IMR-90 (cell line): ENCODE results near the gene E2F3. TPM values are rescaled to one million over a fixed set of nuclear protein-coding genes. Genes with fewer than 3 reads are reported as not detected.

Source experiments
- ATAC-seq: fragments of 200-7000 bp; cut with Tn5 transposase; 2 replicates; pipeline ENCODE4 v1.9.1; 2020; ENCODE audit warnings: low read depth, mild to moderate bottlenecking, moderate library complexity
- BruUV-seq: library from RNA; stranded (reverse); fragments of 400-500 nt; replicated peaks from 2 replicates; lab custom pipeline; 2021; lab: Mats Ljungman, UMichigan
- CTCF ChIA-PET: fragments of 300-600 bp; formaldehyde crosslinking; extraction: SDS; loops from one replicate; lab custom pipeline; 2021; ENCODE audit warnings: antibody characterized with exemption; lab: Yijun Ruan, JAX
- POLR2A ChIA-PET: fragments of 300-600 bp; sonication (Branson Sonifier 250); formaldehyde crosslinking; loops from one replicate; lab custom pipeline; 2022; ENCODE audit warnings: antibody characterized with exemption; ENCODE audit not compliant: unreplicated experiment; lab: Charles Lee
- DNase-seq: peaks from one replicate; pipeline ENCODE4 v3.0.0; 2013
- H2AFZ ChIP-seq: replicated peaks from 2 replicates; pipeline ENCODE3; 2013; ENCODE audit warnings: low read length, mild to moderate bottlenecking; ENCODE audit not compliant: poor library complexity
- H2AK5ac ChIP-seq: 2 replicates; pipeline ENCODE4 v1.6.1; 2013; ENCODE audit warnings: low read depth, low read length, inconsistent platforms
- H2AK9ac ChIP-seq: replicated peaks from 2 replicates; pipeline ENCODE3; 2013; ENCODE audit warnings: mild to moderate bottlenecking, low read depth, low read length, moderate library complexity; ENCODE audit not compliant: poor library complexity
- H2BK120ac ChIP-seq: 2 replicates; pipeline ENCODE4 v1.6.1; 2013; ENCODE audit warnings: low read depth, low read length, inconsistent platforms
- H2BK15ac ChIP-seq: 3 replicates; pipeline ENCODE4 v1.6.1; 2013; ENCODE audit warnings: low read depth, low read length, inconsistent platforms
- H2BK20ac ChIP-seq: 2 replicates; pipeline ENCODE4 v1.6.1; 2013; ENCODE audit warnings: low read depth, mild to moderate bottlenecking, inconsistent platforms, low read length, moderate library complexity
- H2BK5ac ChIP-seq: 2 replicates; pipeline ENCODE4 v1.6.1; 2013; ENCODE audit warnings: mild to moderate bottlenecking, low read depth, low read length, inconsistent platforms; ENCODE audit not compliant: poor library complexity, severe bottlenecking
- H3K14ac ChIP-seq: replicated peaks from 2 replicates; pipeline ENCODE4 v1.6.1; 2013; ENCODE audit warnings: low read depth, low read length, inconsistent platforms
- H3K18ac ChIP-seq: 2 replicates; pipeline ENCODE4 v1.6.1; 2013; ENCODE audit warnings: low read depth, low read length, control low read depth
- H3K23ac ChIP-seq: 2 replicates; pipeline ENCODE4 v1.6.1; 2013; ENCODE audit warnings: low read depth, low read length, inconsistent platforms
- H3K27ac ChIP-seq: 2 replicates; pipeline ENCODE4 v1.5.1; 2013; ENCODE audit warnings: mild to moderate bottlenecking, control low read depth, low read length; ENCODE audit not compliant: insufficient read depth
- H3K27me3 ChIP-seq: 2 replicates; pipeline ENCODE4 v1.6.1; 2013; ENCODE audit warnings: low read length; ENCODE audit not compliant: control insufficient read depth, insufficient read depth
- H3K36me3 ChIP-seq: 2 replicates; pipeline ENCODE4 v1.6.1; 2013; ENCODE audit warnings: low read length, mixed read lengths; ENCODE audit not compliant: control insufficient read depth, insufficient read depth
- H3K4ac ChIP-seq: 2 replicates; pipeline ENCODE4 v1.6.1; 2013; ENCODE audit warnings: low read depth, low read length, inconsistent platforms
- H3K4me1 ChIP-seq: 2 replicates; pipeline ENCODE4 v1.6.1; 2013; ENCODE audit warnings: low read length, mixed read lengths; ENCODE audit not compliant: control insufficient read depth, insufficient read depth
- H3K4me2 ChIP-seq: 2 replicates; pipeline ENCODE4 v1.6.1; 2013; ENCODE audit warnings: low read depth, mild to moderate bottlenecking, control low read depth, low read length, moderate library complexity
- H3K4me3 ChIP-seq: 2 replicates; pipeline ENCODE4 v1.5.1; 2013; ENCODE audit warnings: low read depth, mild to moderate bottlenecking, control low read depth, low read length, moderate library complexity; ENCODE audit not compliant: insufficient read depth
- H3K56ac ChIP-seq: 2 replicates; pipeline ENCODE4 v1.6.1; 2013; ENCODE audit warnings: low read length, inconsistent platforms; ENCODE audit not compliant: insufficient read depth; ENCODE audit errors: extremely low read depth
- H3K79me1 ChIP-seq, 2 experiments: 2 replicates each; pipeline ENCODE4 v1.6.1; 2013; ENCODE audit warnings: low read length in 2 of 2, inconsistent platforms in 1 of 2, low read depth in 1 of 2
- H3K9ac ChIP-seq: 2 replicates; pipeline ENCODE4 v1.6.1; 2013; ENCODE audit warnings: low read depth, low read length, control low read depth
- H3K9me1 ChIP-seq: 2 replicates; pipeline ENCODE4 v1.6.1; 2013; ENCODE audit warnings: low read length, inconsistent platforms; ENCODE audit not compliant: insufficient read depth
- H3K9me3 ChIP-seq: 2 replicates; pipeline ENCODE4 v1.6.1; 2013; ENCODE audit warnings: low read length; ENCODE audit not compliant: control insufficient read depth, insufficient read depth
- H4K20me1 ChIP-seq: 2 replicates; pipeline ENCODE4 v1.6.1; 2013; ENCODE audit warnings: low read length, inconsistent platforms; ENCODE audit not compliant: insufficient read depth
- H4K5ac ChIP-seq: 2 replicates; pipeline ENCODE4 v1.6.1; 2013; ENCODE audit warnings: mild to moderate bottlenecking, low read depth, low read length, control low read depth
- H4K8ac ChIP-seq, 2 experiments: 2 replicates each; pipeline ENCODE4 v1.6.1; 2013; ENCODE audit warnings: low read depth in 2 of 2, low read length in 2 of 2, control low read depth in 1 of 2, inconsistent platforms in 1 of 2
- H4K91ac ChIP-seq: 2 replicates; pipeline ENCODE4 v1.6.1; 2013; ENCODE audit warnings: low read depth, low read length, inconsistent platforms; ENCODE audit not compliant: insufficient read depth
- CEBPB ChIP-seq: IDR thresholded peaks from 2 replicates; pipeline ENCODE4 v1.6.1; 2012; ENCODE audit warnings: low read depth, low read length, improper control_type of control experiment
- CHD1 ChIP-seq: IDR thresholded peaks from 2 replicates; pipeline ENCODE4 v1.6.1; 2012; ENCODE audit warnings: low read depth, low read length, improper control_type of control experiment
- POLR2A ChIP-seq: IDR thresholded peaks from 2 replicates; pipeline ENCODE4 v1.6.1; 2012; ENCODE audit warnings: mild to moderate bottlenecking, low read depth, low read length
- RAD21 ChIP-seq: IDR thresholded peaks from 2 replicates; pipeline ENCODE4 v1.6.1; 2012; ENCODE audit warnings: low read length, improper control_type of control experiment
- SMC3 ChIP-seq: fragments of 150-350 bp; IDR thresholded peaks from 2 replicates; pipeline ENCODE4 v1.6.1; 2016; ENCODE audit warnings: low read depth, mild to moderate bottlenecking, antibody characterized with exemption, low read length, moderate library complexity
- WGBS, 2 experiments: methylation state at CpG; one replicate each; pipeline versions ENCODE4 v1.1.5 to v1.1.7; 2013; ENCODE audit warnings: missing lambda C conversion rate in 2 of 2; ENCODE audit not compliant: insufficient read length in 1 of 2; ENCODE audit errors: extremely low coverage in 2 of 2; 5-methylcytosine and 5-hydroxymethylcytosine counted together
- dilution Hi-C: fragments of 300-500 bp; cut with HindIII; formaldehyde crosslinking; loops from one replicate; pipeline ENCODE4 v1.14.3; 2018; ENCODE audit warnings: low sequenced_read_pairs; ENCODE audit not compliant: unreplicated experiment
- in situ Hi-C: fragments of 300-500 bp; cut with MboI; formaldehyde crosslinking; loops from 3 replicates; pipeline ENCODE4 v1.14.3; 2019; ENCODE audit warnings: low sequenced_read_pairs, inconsistent platforms, mixed read lengths
- intact Hi-C: fragments of 100-400 bp; cut with micrococcal nuclease; formaldehyde crosslinking; loops from 2 replicates; pipeline ENCODE4 v1.10.0; 2022
- polyA plus RNA-seq, 3 experiments: library from polyadenylated mRNA; depleted of rRNA; stranded (reverse); fragments of >200 nt; gene quantifications; 2 replicates each; pipeline ENCODE4 v1.2.3, GENCODE V29; 2012; ENCODE audit warnings: low replicate concordance in 1 of 3
- total RNA-seq: library from RNA; depleted of rRNA; stranded (reverse); fragments of >200 nt; gene quantifications from 2 replicates; pipeline ENCODE4 v1.2.3, GENCODE V29; 2012
- TF ChIP-seq, protein P1 (sequence below): conservative IDR thresholded peaks from 2 replicates; pipeline ENCODE4 v1.5.1; 2012; ENCODE audit warnings: mild to moderate bottlenecking, low read depth, low read length, improper control_type of control experiment

The E2F3 gene
- total and polyA plus RNA-seq, 2 of the 4 experiments (the other 2 are of a cell fraction) = 2.3 to 8.2 TPM

DNA sequence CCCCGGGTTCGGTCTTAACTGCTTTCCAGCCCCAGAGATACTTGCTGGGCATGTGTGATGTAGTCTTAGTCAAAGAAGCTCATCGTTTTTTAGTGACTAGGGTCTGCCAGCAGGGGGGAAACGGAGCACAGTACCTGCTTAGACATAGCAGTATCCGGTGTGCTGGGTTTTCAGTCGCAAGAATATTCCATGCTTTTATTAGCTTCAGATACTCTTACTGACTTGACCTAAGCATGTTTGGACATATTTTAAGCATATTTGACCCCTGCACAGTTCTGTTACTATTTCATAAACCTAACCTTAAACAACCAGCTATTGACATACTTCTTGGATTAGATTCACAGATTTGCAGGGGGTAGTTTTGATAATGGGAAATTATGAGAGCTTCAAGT lies 3.0 kb downstream of the E2F3 start:
- no peak for ATAC-seq
- WGBS, 2 experiments = 0% methylated on average over 2 of the region's 6 CpGs; no CpG with 5 or more reads in 1 of the 2 experiments
- peaks cover 3% of the 10 kb centered on the region; the same call in 1 of the 2 replicates for H3K4me1 ChIP-seq

More for the DNA sequence above, 3.0 kb downstream of the E2F3 start:
- no peaks in the 10 kb centered on the region for H3K27me3 ChIP-seq
- peak overlapping the region; percentile 84 for H3K27ac ChIP-seq
- 0 out of 2 replicates have a peak, but pooled peaks cover 4% of the 10 kb centered on the region for H3K36me3 ChIP-seq
- H4K8ac ChIP-seq = peak overlapping the region; percentile 51 to 83; a peak in 2 of 4 replicates
- peak; percentile 49; the same call in 1 of the 2 replicates for TF ChIP-seq SMC3
- TF ChIP-seq, protein P1, sequence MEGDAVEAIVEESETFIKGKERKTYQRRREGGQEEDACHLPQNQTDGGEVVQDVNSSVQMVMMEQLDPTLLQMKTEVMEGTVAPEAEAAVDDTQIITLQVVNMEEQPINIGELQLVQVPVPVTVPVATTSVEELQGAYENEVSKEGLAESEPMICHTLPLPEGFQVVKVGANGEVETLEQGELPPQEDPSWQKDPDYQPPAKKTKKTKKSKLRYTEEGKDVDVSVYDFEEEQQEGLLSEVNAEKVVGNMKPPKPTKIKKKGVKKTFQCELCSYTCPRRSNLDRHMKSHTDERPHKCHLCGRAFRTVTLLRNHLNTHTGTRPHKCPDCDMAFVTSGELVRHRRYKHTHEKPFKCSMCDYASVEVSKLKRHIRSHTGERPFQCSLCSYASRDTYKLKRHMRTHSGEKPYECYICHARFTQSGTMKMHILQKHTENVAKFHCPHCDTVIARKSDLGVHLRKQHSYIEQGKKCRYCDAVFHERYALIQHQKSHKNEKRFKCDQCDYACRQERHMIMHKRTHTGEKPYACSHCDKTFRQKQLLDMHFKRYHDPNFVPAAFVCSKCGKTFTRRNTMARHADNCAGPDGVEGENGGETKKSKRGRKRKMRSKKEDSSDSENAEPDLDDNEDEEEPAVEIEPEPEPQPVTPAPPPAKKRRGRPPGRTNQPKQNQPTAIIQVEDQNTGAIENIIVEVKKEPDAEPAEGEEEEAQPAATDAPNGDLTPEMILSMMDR = peak; percentile 68
- no peak for TF ChIP-seq CEBPB
- no peak for TF ChIP-seq POLR2A
- peak; percentile 63 for TF ChIP-seq RAD21
- peak; percentile 65; the same call in 1 of the 2 replicates for TF ChIP-seq CHD1
- intact Hi-C loops (loop anchor here (1.0 to 5.0 kb wide), 5 partner anchors 113 to 1183 kb away; no protein-coding TSS in a partner anchor), dilution Hi-C loops (no loop called here), in situ Hi-C loops (loop anchor here (10.0 kb wide), 1 partner anchor 120 kb away; no protein-coding TSS in a partner anchor)
- peak overlapping the region; percentile 92 for H3K9ac ChIP-seq
- no peak overlapping the region for H2AK5ac ChIP-seq
- peak overlapping the region; percentile 74; the same call in 1 of the 2 replicates for H4K5ac ChIP-seq
- H3K4me2 ChIP-seq = peak overlapping the region; percentile 99
- BruUV-seq = TSS peak; percentile 36
- H3K79me1 ChIP-seq = peaks cover 0 to 32% of the 10 kb centered on the region in 2 experiments; a peak in 2 of 4 replicates
- 0 out of 2 replicates have a peak overlapping the region, but pooled peaks have one; percentile 92 for H4K91ac ChIP-seq
- H3K23ac ChIP-seq = peak overlapping the region; percentile 92; the same call in 1 of the 2 replicates
- no peak overlapping the region for H2BK20ac ChIP-seq
- H3K4me3 ChIP-seq = peak overlapping the region; percentile 86
- no peaks in the 10 kb centered on the region for H3K9me3 ChIP-seq
- peak overlapping the region; percentile 65; the same call in 1 of the 2 replicates for H3K18ac ChIP-seq
- no peak overlapping the region for H2AFZ ChIP-seq
- H2AK9ac ChIP-seq = no peak overlapping the region
- DNase-seq = peak; percentile 81
- peak overlapping the region; percentile 87 for H2BK120ac ChIP-seq
- peak overlapping the region; percentile 98 for H3K14ac ChIP-seq
- H2BK15ac ChIP-seq = peak overlapping the region; percentile 31; the same call in 1 of the 3 replicates
- peaks cover 9% of the 10 kb centered on the region for H3K9me1 ChIP-seq
- H3K56ac ChIP-seq = peak overlapping the region; percentile 95
- peaks cover 29% of the 10 kb centered on the region for H4K20me1 ChIP-seq
- ChIA-PET POLR2A (interaction anchor here (0.5 kb wide), 1 partner anchor 24 kb away, joined by 4 read pairs; no protein-coding TSS in a partner anchor), CTCF (interaction anchor here (0.6 to 3.0 kb wide), 12 partner anchors 9 to 123 kb away, joined by 3 to 13 read pairs (median 3); no protein-coding TSS in a partner anchor)
- H2BK5ac ChIP-seq = no peak overlapping the region
- H3K4ac ChIP-seq = peak overlapping the region; percentile 97
